WTC11 (cell line): ENCODE data around the gene PRKN. TPM values are rescaled to one million over a fixed set of nuclear protein-coding genes. Genes with fewer than 3 reads are reported as not detected.

Experiments
- ATAC-seq: fragments of 200-7000 bp; cut with Tn5 transposase; 2 replicates; pipeline ENCODE4 v1.10.0; 2021; ENCODE audit warnings: mild to moderate bottlenecking, moderate library complexity
- CTCF ChIA-PET: fragments of 300-600 bp; sonication (Branson Sonifier 250); formaldehyde crosslinking; loops from one replicate; lab custom pipeline; 2021; ENCODE audit warnings: antibody characterized with exemption; lab: Charles Lee
- POLR2A ChIA-PET: fragments of 350-600 bp; sonication (Branson Sonifier 250); formaldehyde crosslinking; loops from one replicate; lab custom pipeline; 2021; ENCODE audit warnings: antibody characterized with exemption; lab: Charles Lee
- DNase-seq: peaks from one replicate; pipeline ENCODE4 v3.0.0; 2021; ENCODE audit warnings: low spot score
- H3K27ac Mint-ChIP-seq: 2 replicates; pipeline ENCODE4 v1.8.0; 2021; ENCODE audit warnings: mixed read lengths
- H3K27me3 Mint-ChIP-seq: 2 replicates; pipeline ENCODE4 v1.8.0; 2021; ENCODE audit warnings: low read depth, mild to moderate bottlenecking, moderate library complexity, mixed read lengths
- H3K36me3 Mint-ChIP-seq: 2 replicates; pipeline ENCODE4 v1.8.0; 2021; ENCODE audit warnings: mixed read lengths
- H3K4me1 Mint-ChIP-seq: 2 replicates; pipeline ENCODE4 v1.8.0; 2022; ENCODE audit warnings: mixed read lengths
- H3K4me3 Mint-ChIP-seq: 2 replicates; pipeline ENCODE4 v1.8.0; 2021; ENCODE audit warnings: mild to moderate bottlenecking, moderate library complexity, mixed read lengths
- H3K9me3 Mint-ChIP-seq: 2 replicates; pipeline ENCODE4 v1.8.0; 2021; ENCODE audit warnings: mixed read lengths
- ATF1 ChIP-seq: sonication (generic); formaldehyde crosslinking; IDR thresholded peaks from 2 replicates; pipeline ENCODE4 v1.8.1; 2023; ENCODE audit warnings: mild to moderate bottlenecking, moderate library complexity, missing genetic modification reagents
- ETV6 ChIP-seq: sonication (generic); formaldehyde crosslinking; IDR thresholded peaks from 2 replicates; pipeline ENCODE4 v1.8.1; 2022; ENCODE audit warnings: mild to moderate bottlenecking, missing genetic modification reagents
- GABPB1 ChIP-seq: sonication (generic); formaldehyde crosslinking; IDR thresholded peaks from 2 replicates; pipeline ENCODE4 v1.8.1; 2023; ENCODE audit warnings: mild to moderate bottlenecking, missing genetic modification reagents
- KAT7 ChIP-seq: sonication (generic); formaldehyde crosslinking; IDR thresholded peaks from 2 replicates; pipeline ENCODE4 v1.8.1; 2023; ENCODE audit warnings: missing genetic modification reagents, mild to moderate bottlenecking, borderline replicate concordance
- MYBL2 ChIP-seq: sonication (generic); formaldehyde crosslinking; IDR thresholded peaks from 2 replicates; pipeline ENCODE4 v1.8.1; 2023; ENCODE audit warnings: mild to moderate bottlenecking, moderate library complexity, missing genetic modification reagents
- NFATC4 ChIP-seq: fragments of 250-450 bp; sonication (Bioruptor Pico); IDR thresholded peaks from 2 replicates; pipeline ENCODE4 v1.9.0; 2021; ENCODE audit warnings: mild to moderate bottlenecking
- NFE2L1 ChIP-seq: sonication (generic); formaldehyde crosslinking; IDR thresholded peaks from 2 replicates; pipeline ENCODE4 v1.8.1; 2023; ENCODE audit warnings: missing genetic modification reagents
- NR1H2 ChIP-seq: sonication (generic); formaldehyde crosslinking; IDR thresholded peaks from 2 replicates; pipeline ENCODE4 v1.9.0; 2021; ENCODE audit warnings: mild to moderate bottlenecking, moderate library complexity, missing genetic modification reagents
- NR2C2 ChIP-seq: sonication (generic); formaldehyde crosslinking; IDR thresholded peaks from 2 replicates; pipeline ENCODE4 v1.8.0; 2022; ENCODE audit warnings: mild to moderate bottlenecking, missing genetic modification reagents
- PRDM15 ChIP-seq: sonication (generic); formaldehyde crosslinking; IDR thresholded peaks from 2 replicates; pipeline ENCODE4 v1.8.0; 2022; ENCODE audit warnings: missing genetic modification reagents
- ZBTB21 ChIP-seq: sonication (generic); formaldehyde crosslinking; IDR thresholded peaks from 2 replicates; pipeline ENCODE4 v1.8.1; 2023; ENCODE audit warnings: mild to moderate bottlenecking, missing genetic modification reagents, borderline replicate concordance
- ZNF121 ChIP-seq: sonication (generic); formaldehyde crosslinking; IDR thresholded peaks from 2 replicates; pipeline ENCODE4 v1.8.0; 2023; ENCODE audit warnings: missing genetic modification reagents
- ZNF317 ChIP-seq: sonication (generic); formaldehyde crosslinking; IDR thresholded peaks from 2 replicates; pipeline ENCODE4 v1.8.1; 2023; ENCODE audit warnings: low read depth, mild to moderate bottlenecking, moderate library complexity, missing genetic modification reagents, borderline replicate concordance
- ZNF423 ChIP-seq: fragments of 250-450 bp; sonication (Bioruptor Pico); IDR thresholded peaks from 2 replicates; pipeline ENCODE4 v2.1.2; 2022; ENCODE audit warnings: mild to moderate bottlenecking, moderate library complexity
- total RNA-seq: library from RNA; stranded (reverse); gene quantifications from 3 replicates; pipeline ENCODE4 v1.2.3, GENCODE V29; 2021
- TF ChIP-seq, protein P1 (sequence below): sonication (generic); formaldehyde crosslinking; IDR thresholded peaks from 2 replicates; pipeline ENCODE4 v1.8.1; 2022; ENCODE audit warnings: low read depth, mild to moderate bottlenecking, moderate library complexity, missing genetic modification reagents, borderline replicate concordance
- TF ChIP-seq, protein P2 (sequence below): sonication (generic); formaldehyde crosslinking; IDR thresholded peaks from 2 replicates; pipeline ENCODE4 v1.8.1; 2022; ENCODE audit warnings: mild to moderate bottlenecking, moderate library complexity, missing genetic modification reagents
- TF ChIP-seq, protein P3 (sequence below): fragments of 250-450 bp; sonication (Bioruptor Pico); IDR thresholded peaks from 2 replicates; pipeline ENCODE4 v1.9.0; 2021; ENCODE audit warnings: mild to moderate bottlenecking
- TF ChIP-seq, protein P4 (sequence below): fragments of 250-450 bp; sonication (Bioruptor Pico); IDR thresholded peaks from 2 replicates; pipeline ENCODE4 v2.1.2; 2022; ENCODE audit warnings: mild to moderate bottlenecking, moderate library complexity
- TF ChIP-seq, protein P5 (sequence below): sonication (generic); formaldehyde crosslinking; IDR thresholded peaks from 2 replicates; pipeline ENCODE4 v1.8.1; 2023; ENCODE audit warnings: mild to moderate bottlenecking, missing genetic modification reagents
- TF ChIP-seq, protein P6 (sequence below): sonication (generic); formaldehyde crosslinking; conservative IDR thresholded peaks from 2 replicates; pipeline ENCODE4 v1.8.1; 2022; ENCODE audit warnings: mild to moderate bottlenecking, missing genetic modification reagents
- TF ChIP-seq, protein P7 (sequence below): sonication (generic); formaldehyde crosslinking; conservative IDR thresholded peaks from 2 replicates; pipeline ENCODE4 v1.8.1; 2023; ENCODE audit warnings: mild to moderate bottlenecking, low read depth, missing genetic modification reagents, moderate library complexity

PRKN gene
- total RNA-seq, 1 experiment from 2014 or later, result 0.59 TPM

- POLR2A ChIA-PET, result interaction anchor here (0.5 kb wide), 1 partner anchor 28 kb away, joined by 6 read pairs; no protein-coding TSS in a partner anchor
- H3K9me3 Mint-ChIP-seq, result peaks cover 9% of the 10 kb centered on the region
- DNase-seq (no peak), ATAC-seq (no peak)
- no peak overlapping the region for H3K4me3 Mint-ChIP-seq
- TF ChIP-seq, protein P1, sequence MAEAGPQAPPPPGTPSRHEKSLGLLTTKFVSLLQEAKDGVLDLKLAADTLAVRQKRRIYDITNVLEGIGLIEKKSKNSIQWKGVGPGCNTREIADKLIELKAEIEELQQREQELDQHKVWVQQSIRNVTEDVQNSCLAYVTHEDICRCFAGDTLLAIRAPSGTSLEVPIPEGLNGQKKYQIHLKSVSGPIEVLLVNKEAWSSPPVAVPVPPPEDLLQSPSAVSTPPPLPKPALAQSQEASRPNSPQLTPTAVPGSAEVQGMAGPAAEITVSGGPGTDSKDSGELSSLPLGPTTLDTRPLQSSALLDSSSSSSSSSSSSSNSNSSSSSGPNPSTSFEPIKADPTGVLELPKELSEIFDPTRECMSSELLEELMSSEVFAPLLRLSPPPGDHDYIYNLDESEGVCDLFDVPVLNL (CRISPR knock-in tag), result no peak
- TF ChIP-seq ZNF317 (no peak), NFE2L1 (CRISPR knock-in tag) (no peak), ATF1 (CRISPR knock-in tag) (no peak), ZNF423 (no peak), NR2C2 (CRISPR knock-in tag) (no peak), MYBL2 (no peak), ETV6 (CRISPR knock-in tag) (no peak)
- TF ChIP-seq, protein P2, sequence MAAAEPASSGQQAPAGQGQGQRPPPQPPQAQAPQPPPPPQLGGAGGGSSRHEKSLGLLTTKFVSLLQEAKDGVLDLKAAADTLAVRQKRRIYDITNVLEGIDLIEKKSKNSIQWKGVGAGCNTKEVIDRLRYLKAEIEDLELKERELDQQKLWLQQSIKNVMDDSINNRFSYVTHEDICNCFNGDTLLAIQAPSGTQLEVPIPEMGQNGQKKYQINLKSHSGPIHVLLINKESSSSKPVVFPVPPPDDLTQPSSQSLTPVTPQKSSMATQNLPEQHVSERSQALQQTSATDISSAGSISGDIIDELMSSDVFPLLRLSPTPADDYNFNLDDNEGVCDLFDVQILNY, result no peak
- TF ChIP-seq, protein P3, sequence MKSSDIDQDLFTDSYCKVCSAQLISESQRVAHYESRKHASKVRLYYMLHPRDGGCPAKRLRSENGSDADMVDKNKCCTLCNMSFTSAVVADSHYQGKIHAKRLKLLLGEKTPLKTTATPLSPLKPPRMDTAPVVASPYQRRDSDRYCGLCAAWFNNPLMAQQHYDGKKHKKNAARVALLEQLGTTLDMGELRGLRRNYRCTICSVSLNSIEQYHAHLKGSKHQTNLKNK (CRISPR knock-in tag), result no peak
- H3K27me3 Mint-ChIP-seq, result no peaks in the 10 kb centered on the region
- CTCF ChIA-PET, result interaction anchor here (2.3 kb wide), 1 partner anchor 223 kb away, joined by 7 read pairs; no protein-coding TSS in a partner anchor
- H3K36me3 Mint-ChIP-seq, result peaks cover 9% of the 10 kb centered on the region
- H3K4me1 Mint-ChIP-seq, result peaks cover 20% of the 10 kb centered on the region
- H3K27ac Mint-ChIP-seq, result no peak overlapping the region
Measured at GRCh38 chr6:161641175-161641574, 1086.4 kb downstream of the PRKN start.

GRCh38 chr6:161639772-161640171, 1087.8 kb downstream of the PRKN start:
- Mint-ChIP-seq H3K36me3 (peaks cover 9% of the 10 kb centered on the region), H3K4me3 (no peak overlapping the region), H3K27ac (no peak overlapping the region), H3K9me3 (peaks cover 9% of the 10 kb centered on the region), H3K4me1 (peaks cover 20% of the 10 kb centered on the region), H3K27me3 (no peaks in the 10 kb centered on the region)
- DNase-seq (no peak), ATAC-seq (no peak; the same call in 1 of the 2 replicates)
- POLR2A ChIA-PET, result no interaction called here
- CTCF ChIA-PET, result interaction anchor here (2.3 kb wide), 1 partner anchor 221 kb away, joined by 7 read pairs; no protein-coding TSS in a partner anchor
- TF ChIP-seq, protein P4, sequence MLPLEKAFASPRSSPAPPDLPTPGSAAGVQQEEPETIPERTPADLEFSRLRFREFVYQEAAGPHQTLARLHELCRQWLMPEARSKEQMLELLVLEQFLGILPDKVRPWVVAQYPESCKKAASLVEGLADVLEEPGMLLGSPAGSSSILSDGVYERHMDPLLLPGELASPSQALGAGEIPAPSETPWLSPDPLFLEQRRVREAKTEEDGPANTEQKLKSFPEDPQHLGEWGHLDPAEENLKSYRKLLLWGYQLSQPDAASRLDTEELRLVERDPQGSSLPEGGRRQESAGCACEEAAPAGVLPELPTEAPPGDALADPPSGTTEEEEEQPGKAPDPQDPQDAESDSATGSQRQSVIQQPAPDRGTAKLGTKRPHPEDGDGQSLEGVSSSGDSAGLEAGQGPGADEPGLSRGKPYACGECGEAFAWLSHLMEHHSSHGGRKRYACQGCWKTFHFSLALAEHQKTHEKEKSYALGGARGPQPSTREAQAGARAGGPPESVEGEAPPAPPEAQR (CRISPR knock-in tag), result no peak
- TF ChIP-seq ZNF423 (no peak), KAT7 (no peak), PRDM15 (no peak), NFATC4 (CRISPR knock-in tag) (no peak), ZNF121 (CRISPR knock-in tag) (no peak), ZBTB21 (CRISPR knock-in tag) (no peak), GABPB1 (no peak), NR1H2 (no peak)
- TF ChIP-seq, protein P5, sequence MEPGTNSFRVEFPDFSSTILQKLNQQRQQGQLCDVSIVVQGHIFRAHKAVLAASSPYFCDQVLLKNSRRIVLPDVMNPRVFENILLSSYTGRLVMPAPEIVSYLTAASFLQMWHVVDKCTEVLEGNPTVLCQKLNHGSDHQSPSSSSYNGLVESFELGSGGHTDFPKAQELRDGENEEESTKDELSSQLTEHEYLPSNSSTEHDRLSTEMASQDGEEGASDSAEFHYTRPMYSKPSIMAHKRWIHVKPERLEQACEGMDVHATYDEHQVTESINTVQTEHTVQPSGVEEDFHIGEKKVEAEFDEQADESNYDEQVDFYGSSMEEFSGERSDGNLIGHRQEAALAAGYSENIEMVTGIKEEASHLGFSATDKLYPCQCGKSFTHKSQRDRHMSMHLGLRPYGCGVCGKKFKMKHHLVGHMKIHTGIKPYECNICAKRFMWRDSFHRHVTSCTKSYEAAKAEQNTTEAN (CRISPR knock-in tag), result no peak
- TF ChIP-seq, protein P1 (CRISPR knock-in tag), result no peak
- TF ChIP-seq, protein P6, sequence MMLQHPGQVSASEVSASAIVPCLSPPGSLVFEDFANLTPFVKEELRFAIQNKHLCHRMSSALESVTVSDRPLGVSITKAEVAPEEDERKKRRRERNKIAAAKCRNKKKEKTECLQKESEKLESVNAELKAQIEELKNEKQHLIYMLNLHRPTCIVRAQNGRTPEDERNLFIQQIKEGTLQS, result no peak
- TF ChIP-seq, protein P7, sequence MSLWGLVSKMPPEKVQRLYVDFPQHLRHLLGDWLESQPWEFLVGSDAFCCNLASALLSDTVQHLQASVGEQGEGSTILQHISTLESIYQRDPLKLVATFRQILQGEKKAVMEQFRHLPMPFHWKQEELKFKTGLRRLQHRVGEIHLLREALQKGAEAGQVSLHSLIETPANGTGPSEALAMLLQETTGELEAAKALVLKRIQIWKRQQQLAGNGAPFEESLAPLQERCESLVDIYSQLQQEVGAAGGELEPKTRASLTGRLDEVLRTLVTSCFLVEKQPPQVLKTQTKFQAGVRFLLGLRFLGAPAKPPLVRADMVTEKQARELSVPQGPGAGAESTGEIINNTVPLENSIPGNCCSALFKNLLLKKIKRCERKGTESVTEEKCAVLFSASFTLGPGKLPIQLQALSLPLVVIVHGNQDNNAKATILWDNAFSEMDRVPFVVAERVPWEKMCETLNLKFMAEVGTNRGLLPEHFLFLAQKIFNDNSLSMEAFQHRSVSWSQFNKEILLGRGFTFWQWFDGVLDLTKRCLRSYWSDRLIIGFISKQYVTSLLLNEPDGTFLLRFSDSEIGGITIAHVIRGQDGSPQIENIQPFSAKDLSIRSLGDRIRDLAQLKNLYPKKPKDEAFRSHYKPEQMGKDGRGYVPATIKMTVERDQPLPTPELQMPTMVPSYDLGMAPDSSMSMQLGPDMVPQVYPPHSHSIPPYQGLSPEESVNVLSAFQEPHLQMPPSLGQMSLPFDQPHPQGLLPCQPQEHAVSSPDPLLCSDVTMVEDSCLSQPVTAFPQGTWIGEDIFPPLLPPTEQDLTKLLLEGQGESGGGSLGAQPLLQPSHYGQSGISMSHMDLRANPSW, result no peak
